CD14-positive monocyte (primary cell): ENCODE measurements around the gene PYURF. TPM values are rescaled to one million over a fixed set of nuclear protein-coding genes. Genes with fewer than 3 reads are reported as not detected.

Source experiments
- DNase-seq, 3 donors: peaks; one replicate each; pipeline ENCODE4 v3.0.0-alpha.2; 2011 to 2022
- H2AFZ ChIP-seq: 2 replicates; pipeline ENCODE4 v1.6.0; 2012; ENCODE audit warnings: mild to moderate bottlenecking, low read depth, low read length, inconsistent platforms; ENCODE audit not compliant: insufficient read depth, poor library complexity, severe bottlenecking
- H3K27ac ChIP-seq, 2 donors: 1 replicate in 1 of 2; 2 replicates in 1 of 2; pipeline ENCODE4 v1.5.1; 2012 to 2013; ENCODE audit warnings: low read length in 2 of 2, control low read depth in 1 of 2, inconsistent platforms in 1 of 2, low read depth in 1 of 2, mild to moderate bottlenecking in 1 of 2
- H3K27me3 ChIP-seq, 2 donors: one replicate each; pipeline versions ENCODE4 v1.6.0 to v1.6.1; 2011 to 2013; ENCODE audit warnings: low read length in 2 of 2; ENCODE audit not compliant: control insufficient read depth in 2 of 2, insufficient read depth in 2 of 2
- H3K36me3 ChIP-seq, 2 donors: replicated peaks in 1 of 2; 1 replicate in 1 of 2; 2 replicates in 1 of 2; pipeline versions ENCODE4 v1.5.1 to v1.6.1; 2012 to 2013; ENCODE audit warnings: low read length in 2 of 2, control low read depth in 1 of 2, inconsistent platforms in 1 of 2, mild to moderate bottlenecking in 1 of 2; ENCODE audit not compliant: insufficient read depth in 2 of 2, control insufficient read depth in 1 of 2
- H3K4me1 ChIP-seq, 2 donors: 1 replicate in 1 of 2; 2 replicates in 1 of 2; pipeline versions ENCODE4 v1.5.1 to v1.6.1; 2012 to 2013; ENCODE audit warnings: low read length in 2 of 2, control low read depth in 1 of 2, inconsistent platforms in 1 of 2, mild to moderate bottlenecking in 1 of 2, moderate library complexity in 1 of 2; ENCODE audit not compliant: insufficient read depth in 2 of 2, control insufficient read depth in 1 of 2
- H3K4me2 ChIP-seq: replicated peaks from 2 replicates; pipeline ENCODE3; 2012; ENCODE audit warnings: low read length, moderate library complexity, mild to moderate bottlenecking; ENCODE audit not compliant: poor library complexity, severe bottlenecking; ENCODE audit errors: extremely low read depth
- H3K4me3 ChIP-seq, 3 experiments: fragments of 200-600 bp in 1 of 3; sonication (generic) in 1 of 3; replicated peaks in 1 of 3; 1 replicate in 2 of 3; 2 replicates in 1 of 3; pipeline ENCODE4 v1.5.1; 2011 to 2013; ENCODE audit warnings: low read length in 3 of 3, mild to moderate bottlenecking in 3 of 3, control low read depth in 2 of 3, low read depth in 2 of 3, inconsistent platforms in 1 of 3, moderate library complexity in 1 of 3
- H3K79me2 ChIP-seq: 2 replicates; pipeline ENCODE4 v1.6.0; 2012; ENCODE audit warnings: mild to moderate bottlenecking, control low read depth, inconsistent platforms, low read length, moderate library complexity; ENCODE audit not compliant: insufficient read depth
- H3K9ac ChIP-seq: 2 replicates; pipeline ENCODE4 v1.6.0; 2017; ENCODE audit warnings: low read length, mild to moderate bottlenecking; ENCODE audit not compliant: insufficient read depth, poor library complexity, severe bottlenecking
- H3K9me3 ChIP-seq, 2 donors: replicated peaks in 1 of 2; 1 replicate in 1 of 2; 2 replicates in 1 of 2; pipeline versions ENCODE4 v1.5.1 to v1.6.1; 2012 to 2013; ENCODE audit warnings: low read length in 2 of 2, control low read depth in 1 of 2; ENCODE audit not compliant: control insufficient read depth in 1 of 2, insufficient read depth in 1 of 2
- H4K20me1 ChIP-seq: 2 replicates; pipeline ENCODE4 v1.6.0; 2012; ENCODE audit warnings: mild to moderate bottlenecking, low read length, control low read depth, moderate library complexity; ENCODE audit not compliant: insufficient read depth
- H3K27ac Mint-ChIP-seq, 7 donors: one replicate each; pipeline ENCODE4 v1.8.0; 2020; ENCODE audit warnings: mild to moderate bottlenecking in 7 of 7, mixed read lengths in 7 of 7, moderate library complexity in 6 of 7, inconsistent platforms in 2 of 7
- H3K27me3 Mint-ChIP-seq, 3 donors: one replicate each; pipeline ENCODE4 v1.8.0; 2021 to 2022; ENCODE audit warnings: low read depth in 3 of 3, mild to moderate bottlenecking in 3 of 3, mixed read lengths in 3 of 3, moderate library complexity in 3 of 3, inconsistent platforms in 1 of 3
- H3K36me3 Mint-ChIP-seq, 2 donors: one replicate each; pipeline ENCODE4 v1.8.0; 2020; ENCODE audit warnings: mixed read lengths in 2 of 2, inconsistent platforms in 1 of 2, mild to moderate bottlenecking in 1 of 2
- H3K4me1 Mint-ChIP-seq: one replicate; pipeline ENCODE4 v1.8.0; 2020; ENCODE audit warnings: mild to moderate bottlenecking, mixed read lengths
- H3K4me3 Mint-ChIP-seq, 2 donors: one replicate each; pipeline ENCODE4 v1.8.0; 2020; ENCODE audit warnings: mild to moderate bottlenecking in 2 of 2, mixed read lengths in 2 of 2, moderate library complexity in 1 of 2
- H3K9me3 Mint-ChIP-seq, 7 donors: one replicate each; pipeline ENCODE4 v1.8.0; 2020 to 2022; ENCODE audit warnings: mixed read lengths in 7 of 7, mild to moderate bottlenecking in 6 of 7, moderate library complexity in 6 of 7, inconsistent platforms in 2 of 7
- CTCF ChIP-seq: fragments of 200-600 bp; IDR thresholded peaks from one replicate; pipeline ENCODE4 v1.8.0; 2022; ENCODE audit warnings: antibody characterized with exemption, mild to moderate bottlenecking
- WGBS: methylation state at CpG from one replicate; pipeline ENCODE4 v1.1.5; 2013; ENCODE audit warnings: missing lambda C conversion rate; ENCODE audit not compliant: insufficient coverage; 5-methylcytosine and 5-hydroxymethylcytosine counted together
- intact Hi-C, 2 donors: fragments of 100-400 bp; cut with micrococcal nuclease; formaldehyde crosslinking; loops; one replicate each; pipeline versions ENCODE4 v1.15.0 to v1.15.1; 2023
- polyA plus RNA-seq, 3 donors: library from polyadenylated mRNA; depleted of rRNA in 1 of 3; unstranded in 2 of 3; stranded (reverse) in 1 of 3; fragments of 300-500 nt in 2 of 3; fragments of >200 nt in 1 of 3; fragmentation: Illumina TruSeq in 2 of 3; gene quantifications; 1 replicate in 2 of 3; 2 replicates in 1 of 3; pipeline ENCODE4 v1.2.3, GENCODE V29; 2012 to 2021

The PYURF gene
- polyA plus RNA-seq, 3 donors, result 18.8 to 227 (median 220) TPM

DNA sequence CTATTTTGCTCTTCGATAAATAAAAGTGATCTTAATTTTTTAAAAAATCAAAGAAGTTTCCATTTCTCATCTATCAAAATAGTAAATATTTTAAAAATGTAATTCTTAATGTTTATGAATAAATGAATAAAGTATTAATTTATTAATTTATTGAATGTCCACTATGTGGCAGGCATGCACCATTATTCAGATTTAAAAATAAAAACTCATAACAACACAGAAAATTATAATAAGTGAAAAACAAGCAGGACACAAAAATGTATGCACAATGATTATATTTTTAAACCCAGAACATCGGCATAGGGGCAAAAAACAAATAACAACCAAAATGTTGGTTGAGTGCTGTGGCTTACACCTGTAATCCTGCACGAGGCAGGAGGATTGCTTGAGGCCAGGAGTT lies 5.3 kb upstream of the PYURF start:
- Histone ChIP-seq H3K4me2 (no peak overlapping the region), H2AFZ (no peak overlapping the region), H3K79me2 (no peaks in the 10 kb centered on the region), H3K9ac (no peak overlapping the region), H3K27ac (no peak overlapping the region), H3K4me3 (no peak overlapping the region), H3K36me3 (no peaks in the 10 kb centered on the region), H4K20me1 (no peaks in the 10 kb centered on the region), H3K9me3 (no peaks in the 10 kb centered on the region), H3K27me3 (no peaks in the 10 kb centered on the region), H3K4me1 (peaks cover 4 to 6% of the 10 kb centered on the region in 2 donors)
- intact Hi-C loops, result no loop called here
- H3K9me3 Mint-ChIP-seq, result peaks cover 0 to 2% (median 0%) of the 10 kb centered on the region in 7 donors
- no peak overlapping the region for H3K27ac Mint-ChIP-seq
- no peaks in the 10 kb centered on the region for H3K36me3 Mint-ChIP-seq
- no peak for DNase-seq
- H3K4me3 Mint-ChIP-seq, result no peak overlapping the region
- WGBS, result no CpG with 5 or more reads among the region's 3 CpGs
- H3K4me1 Mint-ChIP-seq, result peaks cover 4% of the 10 kb centered on the region
- no peak for TF ChIP-seq CTCF
- H3K27me3 Mint-ChIP-seq, result no peaks in the 10 kb centered on the region

DNA sequence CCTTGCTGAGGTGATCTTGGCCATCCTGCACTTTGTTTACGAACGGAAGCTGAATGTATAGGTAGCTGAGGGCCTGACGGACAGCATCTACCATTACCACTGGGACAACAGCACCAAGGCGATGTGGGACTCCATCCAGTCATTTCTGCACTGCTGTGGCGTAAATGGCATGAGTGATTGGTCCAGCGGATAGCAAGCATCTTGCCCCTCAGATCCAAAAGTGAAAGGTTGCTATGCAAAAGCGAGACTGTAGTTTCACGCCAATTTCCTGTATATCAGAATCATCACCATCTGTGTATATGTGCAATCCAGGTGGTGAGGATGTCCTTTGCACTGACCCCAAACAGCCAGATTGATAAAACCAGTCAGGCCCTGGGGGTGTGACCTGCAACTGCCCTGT lies 4.2 kb upstream of the PYURF start:
- no peaks in the 10 kb centered on the region for H4K20me1 ChIP-seq
- H3K4me2 ChIP-seq, result no peak overlapping the region
- Mint-ChIP-seq H3K9me3 (no peaks in the 10 kb centered on the region), H3K27me3 (peaks cover 0 to 2% (median 0%) of the 10 kb centered on the region in 3 donors), H3K36me3 (no peaks in the 10 kb centered on the region), H3K27ac (no peak overlapping the region), H3K4me1 (peaks cover 6% of the 10 kb centered on the region), H3K4me3 (no peak overlapping the region)
- H3K4me3 ChIP-seq, result no peak overlapping the region
- no peaks in the 10 kb centered on the region for H3K9me3 ChIP-seq
- peaks cover 11 to 17% of the 10 kb centered on the region in 2 donors for H3K4me1 ChIP-seq
- no peak for DNase-seq
- intact Hi-C loops, result no loop called here
- no peak overlapping the region for H3K9ac ChIP-seq
- H3K27me3 ChIP-seq, result no peaks in the 10 kb centered on the region
- H3K36me3 ChIP-seq, result no peaks in the 10 kb centered on the region
- H2AFZ ChIP-seq, result peak overlapping the region; percentile 17
- 100% methylated on average over 5 of the region's 8 CpGs for WGBS
- TF ChIP-seq CTCF, result no peak
- no peak overlapping the region for H3K27ac ChIP-seq
- peaks cover 7% of the 10 kb centered on the region for H3K79me2 ChIP-seq
